NCI-H146 (cell line): ENCODE measurements around the gene RANBP17.
A peak's percentile ranks its signal among the peaks of the same experiment; 100 is the strongest.
"Not testable (repeated sequence)": the region's sequence is repeated elsewhere in the genome, so short reads cannot be mapped to it uniquely, and the experiment has no call there.

Source experiments
- DNase-seq: peaks from one replicate; lab custom pipeline; 2025; lab: John Stamatoyannopoulos, UW

Gene RANBP17

GRCh38 chr5:170861917-170862766 is at the start of gene RANBP17:
Gene RANBP17, plus strand, starts transcription at chr5:170862018.
- DNase-seq = peak; percentile 78

GRCh38 chr5:170813231-170813630 is 48.6 kb upstream of the RANBP17 start:
- no peak for DNase-seq

- DNase-seq = no peak
Observed at GRCh38 chr5:170817195-170817594, 44.6 kb upstream of the RANBP17 start.

- DNase-seq = no peak
Observed at GRCh38 chr5:170818232-170818631, 43.6 kb upstream of the RANBP17 start.

- no peak for DNase-seq
Observed at GRCh38 chr5:170819824-170820223, 42.0 kb upstream of the RANBP17 start.

- no peak for DNase-seq
Observed at GRCh38 chr5:170821257-170821800, 40.5 kb upstream of the RANBP17 start.

GRCh38 chr5:170826117-170826516 is 35.7 kb upstream of the RANBP17 start:
- DNase-seq = no peak

GRCh38 chr5:170832241-170832640 is 29.6 kb upstream of the RANBP17 start:
- peak; percentile 38 for DNase-seq

- not testable (repeated sequence) for DNase-seq
Observed at GRCh38 chr5:170833981-170834380, 27.8 kb upstream of the RANBP17 start.

GRCh38 chr5:170836226-170836625 is 25.6 kb upstream of the RANBP17 start:
- DNase-seq = no peak

- no peak for DNase-seq
Observed at GRCh38 chr5:170843870-170844269, 17.9 kb upstream of the RANBP17 start.

GRCh38 chr5:170844651-170845050 is 17.2 kb upstream of the RANBP17 start:
- no peak for DNase-seq

- DNase-seq = no peak
Observed at GRCh38 chr5:170846416-170846815, 15.4 kb upstream of the RANBP17 start.

- no peak for DNase-seq
Observed at GRCh38 chr5:170846846-170847245, 15.0 kb upstream of the RANBP17 start.

- no peak for DNase-seq
Observed at GRCh38 chr5:170848033-170848432, 13.8 kb upstream of the RANBP17 start.

GRCh38 chr5:170849374-170849773 is 12.4 kb upstream of the RANBP17 start:
- DNase-seq = no peak

GRCh38 chr5:170854566-170854965 is 7.3 kb upstream of the RANBP17 start:
- no peak for DNase-seq

- DNase-seq = no peak
Observed at GRCh38 chr5:170857066-170857465, 4.8 kb upstream of the RANBP17 start.

- no peak for DNase-seq
Observed at GRCh38 chr5:170860415-170860814, 1.4 kb upstream of the RANBP17 start.

GRCh38 chr5:170860818-170861666 is 776 bp upstream of the RANBP17 start:
- no peak for DNase-seq

- DNase-seq = no peak
Observed at GRCh38 chr5:170861667-170861916, 226 bp upstream of the RANBP17 start.

- DNase-seq = no peak
Observed at GRCh38 chr5:170863646-170864045, 1.8 kb downstream of the RANBP17 start.

GRCh38 chr5:170865622-170866021 is 3.8 kb downstream of the RANBP17 start:
- no peak for DNase-seq
